LNCaP clone FGC (cell line): Measurements from ENCODE around the gene ADM2.

Source experiments
- DNase-seq: peaks from one replicate; pipeline ENCODE4 v3.0.0-alpha.2; 2011; ENCODE audit warnings: low read depth
- H3K4me3 ChIP-seq: 2 replicates; pipeline ENCODE4 v1.5.1; 2011; ENCODE audit warnings: mild to moderate bottlenecking, low read depth, low read length, control low read depth
- CTCF ChIP-seq: IDR thresholded peaks from 2 replicates; pipeline ENCODE4 v1.5.1; 2012; ENCODE audit warnings: mild to moderate bottlenecking; ENCODE audit not compliant: control insufficient read depth, insufficient read depth; ENCODE audit errors: extremely low read depth

The ADM2 gene

DNA sequence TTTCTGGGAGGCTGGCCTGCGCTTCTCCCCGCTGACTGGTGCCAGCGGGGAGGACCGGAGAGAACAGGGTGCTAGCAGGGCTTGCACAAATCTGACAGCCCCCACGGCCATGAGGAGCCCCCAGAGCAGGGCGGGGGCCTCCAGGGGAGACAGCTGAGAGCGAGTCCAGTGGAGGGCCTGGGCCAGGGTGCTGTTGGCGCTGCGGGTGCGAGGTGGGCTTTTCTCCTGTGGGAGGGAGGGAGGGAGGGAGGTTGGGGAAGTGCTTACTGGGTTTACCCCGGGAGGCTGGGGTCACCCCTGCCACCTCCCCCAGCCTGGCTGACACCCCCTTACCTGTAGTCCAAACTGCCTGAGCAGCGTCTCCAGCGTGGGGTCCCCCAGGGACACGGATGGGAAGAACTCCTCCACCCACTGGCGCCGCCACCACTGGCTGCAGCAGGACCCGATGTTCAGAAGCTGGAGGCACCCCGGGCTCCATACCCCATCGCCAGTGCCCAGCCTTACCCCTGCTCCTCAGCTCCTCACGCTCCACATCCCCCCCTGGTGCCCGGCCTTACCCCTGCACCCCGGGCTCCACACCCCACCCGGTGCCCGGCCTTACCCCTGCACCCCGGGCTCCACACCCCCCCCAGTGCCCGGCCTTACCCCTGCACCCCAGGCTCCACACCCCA, 22.3 kb downstream of the ADM2 start:
- TF ChIP-seq CTCF = no peak
- DNase-seq = no peak
- H3K4me3 ChIP-seq = no peak overlapping the region

- DNase-seq = no peak
- no peak for TF ChIP-seq CTCF
- H3K4me3 ChIP-seq = no peak overlapping the region
Measured at GRCh38 chr22:50504369-50505211, 23.2 kb downstream of the ADM2 start.

DNA sequence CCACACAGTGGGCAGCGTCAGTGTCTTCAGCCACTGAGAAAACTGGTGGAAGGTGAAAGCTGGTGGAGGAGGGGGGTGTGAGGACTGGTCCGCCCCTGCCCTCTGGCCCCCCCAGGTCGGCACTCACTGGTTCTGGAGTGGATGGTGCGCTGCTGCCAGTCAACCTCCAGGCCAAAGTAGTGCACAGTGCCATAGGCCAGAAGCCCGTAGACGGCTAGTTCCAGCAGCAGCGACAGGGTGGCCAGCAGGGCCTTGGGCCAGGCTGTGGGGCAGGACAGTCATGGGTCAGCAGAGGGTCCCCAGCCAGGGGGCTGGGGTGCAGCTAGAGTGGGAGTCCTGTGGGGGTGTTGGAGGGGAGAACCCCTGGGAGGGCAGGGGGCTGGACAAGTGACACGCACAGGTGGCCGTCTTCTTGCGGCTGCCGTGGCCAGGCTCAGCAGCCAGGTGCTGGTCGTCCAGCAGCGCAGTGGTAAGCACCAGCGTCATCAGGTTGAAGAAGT, 24.0 kb downstream of the ADM2 start:
- TF ChIP-seq CTCF = no peak
- no peak overlapping the region for H3K4me3 ChIP-seq

GRCh38 chr22:50505776-50506610, 24.6 kb downstream of the ADM2 start:
- DNase-seq = no peak
- no peak for TF ChIP-seq CTCF
- H3K4me3 ChIP-seq = peak overlapping the region; percentile 96

More for the DNA sequence above, 24.0 kb downstream of the ADM2 start:
- DNase-seq = no peak

- DNase-seq = no peak
- TF ChIP-seq CTCF = no peak
- peak overlapping the region; percentile 96 for H3K4me3 ChIP-seq
Measured at GRCh38 chr22:50506611-50507420, 25.5 kb downstream of the ADM2 start.

- no peak for DNase-seq
- TF ChIP-seq CTCF = no peak
- H3K4me3 ChIP-seq = peak within 1 kb of the TSS; percentile 96
Measured at GRCh38 chr22:50507421-50507990, 26.2 kb downstream of the ADM2 start, which contains the start of gene LMF2. Gene LMF2, minus strand, starts transcription at chr22:50507702. Its CDS starts 27 bp downstream, at chr22:50507675.
